MCF 10A (cell line): Measurements from ENCODE around the gene ASAP3. TPM values are rescaled to one million over a fixed set of nuclear protein-coding genes. Genes with fewer than 3 reads are reported as not detected.

Experiments used
- BruUV-seq: library from RNA; stranded (reverse); fragments of 400-500 nt; replicated peaks from 2 replicates; lab custom pipeline; 2021; lab: Mats Ljungman, UMichigan
- CTCF ChIA-PET: fragments of 300-600 bp; sonication (Branson Sonifier 250); formaldehyde crosslinking; extraction: SDS; loops from one replicate; lab custom pipeline; 2021; ENCODE audit warnings: antibody characterized with exemption, inconsistent platforms; lab: Yijun Ruan, JAX
- POLR2A ChIA-PET: fragments of 300-600, 350-650 bp; sonication (Branson Sonifier 250); formaldehyde crosslinking; extraction: SDS; loops from one replicate; lab custom pipeline; 2020; ENCODE audit warnings: antibody characterized with exemption, inconsistent platforms; lab: Yijun Ruan, JAX
- DNase-seq: peaks from one replicate; pipeline ENCODE4 v3.0.0-alpha.2; 2018; ENCODE audit not compliant: unreplicated experiment
- H3K27ac Mint-ChIP-seq: one replicate; pipeline ENCODE4 v1.8.0; 2022; ENCODE audit warnings: mild to moderate bottlenecking, low read depth, mixed read lengths; ENCODE audit not compliant: unreplicated experiment
- H3K27me3 Mint-ChIP-seq: one replicate; pipeline ENCODE4 v1.8.0; 2022; ENCODE audit warnings: mixed read lengths; ENCODE audit not compliant: insufficient read depth, unreplicated experiment
- H3K36me3 Mint-ChIP-seq: one replicate; pipeline ENCODE4 v1.8.0; 2022; ENCODE audit warnings: mild to moderate bottlenecking, moderate library complexity, mixed read lengths; ENCODE audit not compliant: insufficient read depth, unreplicated experiment
- H3K4me1 Mint-ChIP-seq: one replicate; pipeline ENCODE4 v1.8.0; 2022; ENCODE audit warnings: mixed read lengths; ENCODE audit not compliant: insufficient read depth, unreplicated experiment
- H3K4me3 Mint-ChIP-seq: one replicate; pipeline ENCODE4 v1.8.0; 2022; ENCODE audit warnings: mild to moderate bottlenecking, moderate library complexity, mixed read lengths; ENCODE audit not compliant: unreplicated experiment
- H3K9me3 Mint-ChIP-seq: one replicate; pipeline ENCODE4 v1.8.0; 2022; ENCODE audit warnings: mixed read lengths; ENCODE audit not compliant: unreplicated experiment
- intact Hi-C: fragments of 100-400 bp; cut with micrococcal nuclease; formaldehyde crosslinking; loops from 2 replicates; pipeline ENCODE4 v1.14.1; 2022
- total RNA-seq: library from RNA; stranded (reverse); gene quantifications from 2 replicates; pipeline ENCODE4 v1.2.3, GENCODE V29; 2022
- TF ChIP-seq, protein P1 (sequence below): fragments of 200-600 bp; IDR thresholded peaks from one replicate; pipeline ENCODE4 v1.8.0; 2022; ENCODE audit warnings: antibody characterized with exemption, mild to moderate bottlenecking; ENCODE audit not compliant: unreplicated experiment

ASAP3 gene
- total RNA-seq, 1 experiment from 2014 or later: 11.1 TPM

DNA sequence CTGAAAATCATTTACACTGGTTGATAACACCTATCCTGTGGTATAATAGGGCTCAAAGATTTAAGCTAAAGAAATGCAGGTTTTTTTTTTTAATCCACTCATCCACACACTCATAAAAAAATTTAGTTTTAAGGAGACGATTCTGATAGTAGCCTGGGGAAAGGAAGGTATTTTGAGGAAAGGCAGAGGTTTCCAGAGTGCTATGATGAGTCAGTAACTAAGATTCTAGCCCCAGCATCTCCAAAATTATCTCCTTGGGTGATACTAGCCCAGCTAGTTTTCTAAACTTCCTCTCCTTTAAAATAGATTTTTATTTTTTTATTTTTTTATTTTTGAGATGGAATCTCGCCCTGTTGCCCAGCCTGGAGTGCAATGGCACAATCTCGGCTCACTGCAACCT, 20.7 kb downstream of the ASAP3 start:
- no TSS peak for BruUV-seq
- ChIA-PET POLR2A (interaction anchor here (0.6 kb wide), 1 partner anchor 394 kb away, joined by 3 read pairs; no protein-coding TSS in a partner anchor), CTCF (interaction anchor here (0.6 kb wide), 1 partner anchor 24 kb away, joined by 3 read pairs; no protein-coding TSS in a partner anchor)
- no peaks in the 10 kb centered on the region for H3K9me3 Mint-ChIP-seq
- peaks cover 8% of the 10 kb centered on the region for H3K36me3 Mint-ChIP-seq
- no peak for DNase-seq
- no peaks in the 10 kb centered on the region for H3K27me3 Mint-ChIP-seq
- peaks cover 9% of the 10 kb centered on the region for H3K4me1 Mint-ChIP-seq
- no peak overlapping the region for H3K27ac Mint-ChIP-seq
- H3K4me3 Mint-ChIP-seq: no peak overlapping the region
- TF ChIP-seq, protein P1, sequence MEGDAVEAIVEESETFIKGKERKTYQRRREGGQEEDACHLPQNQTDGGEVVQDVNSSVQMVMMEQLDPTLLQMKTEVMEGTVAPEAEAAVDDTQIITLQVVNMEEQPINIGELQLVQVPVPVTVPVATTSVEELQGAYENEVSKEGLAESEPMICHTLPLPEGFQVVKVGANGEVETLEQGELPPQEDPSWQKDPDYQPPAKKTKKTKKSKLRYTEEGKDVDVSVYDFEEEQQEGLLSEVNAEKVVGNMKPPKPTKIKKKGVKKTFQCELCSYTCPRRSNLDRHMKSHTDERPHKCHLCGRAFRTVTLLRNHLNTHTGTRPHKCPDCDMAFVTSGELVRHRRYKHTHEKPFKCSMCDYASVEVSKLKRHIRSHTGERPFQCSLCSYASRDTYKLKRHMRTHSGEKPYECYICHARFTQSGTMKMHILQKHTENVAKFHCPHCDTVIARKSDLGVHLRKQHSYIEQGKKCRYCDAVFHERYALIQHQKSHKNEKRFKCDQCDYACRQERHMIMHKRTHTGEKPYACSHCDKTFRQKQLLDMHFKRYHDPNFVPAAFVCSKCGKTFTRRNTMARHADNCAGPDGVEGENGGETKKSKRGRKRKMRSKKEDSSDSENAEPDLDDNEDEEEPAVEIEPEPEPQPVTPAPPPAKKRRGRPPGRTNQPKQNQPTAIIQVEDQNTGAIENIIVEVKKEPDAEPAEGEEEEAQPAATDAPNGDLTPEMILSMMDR: no peak
- intact Hi-C loops: no loop called here

- TF ChIP-seq, protein P1: no peak
- intact Hi-C loops: no loop called here
- POLR2A ChIA-PET: interaction anchor here (0.6 kb wide), 1 partner anchor 394 kb away, joined by 3 read pairs; no protein-coding TSS in a partner anchor
- Mint-ChIP-seq H3K36me3 (peaks cover 8% of the 10 kb centered on the region), H3K4me1 (peaks cover 12% of the 10 kb centered on the region), H3K27me3 (no peaks in the 10 kb centered on the region), H3K27ac (peak overlapping the region; percentile 4), H3K4me3 (no peak overlapping the region), H3K9me3 (no peaks in the 10 kb centered on the region)
- CTCF ChIA-PET: interaction anchor here (0.6 to 1.4 kb wide), 2 partner anchors 23 to 35 kb away, joined by 3 to 6 read pairs; no protein-coding TSS in a partner anchor
- no peak for DNase-seq
- no TSS peak for BruUV-seq
Measured at GRCh38 chr1:23462766-23463165, 21.2 kb downstream of the ASAP3 start.

GRCh38 chr1:23461050-23461449, 22.9 kb downstream of the ASAP3 start:
- Mint-ChIP-seq H3K27ac (peak overlapping the region; percentile 18), H3K27me3 (no peaks in the 10 kb centered on the region), H3K36me3 (peaks cover 8% of the 10 kb centered on the region), H3K9me3 (no peaks in the 10 kb centered on the region), H3K4me1 (peaks cover 26% of the 10 kb centered on the region), H3K4me3 (no peak overlapping the region)
- CTCF ChIA-PET: interaction anchor here (1.0 to 1.8 kb wide), 2 partner anchors 10 to 78 kb away, joined by 4 to 6 read pairs; no protein-coding TSS in a partner anchor
- no TSS peak for BruUV-seq
- DNase-seq: no peak
- POLR2A ChIA-PET: interaction anchor here (0.6 to 1.8 kb wide), 4 partner anchors 12 to 116 kb away, joined by 3 to 9 read pairs (median 5); no protein-coding TSS in a partner anchor
- TF ChIP-seq, protein P1: no peak
- intact Hi-C loops: no loop called here

GRCh38 chr1:23460519-23460918, 23.5 kb downstream of the ASAP3 start:
- CTCF ChIA-PET: interaction anchor here (1.8 kb wide), 1 partner anchor 9 kb away, joined by 6 read pairs; no protein-coding TSS in a partner anchor
- H3K27ac Mint-ChIP-seq: peak overlapping the region; percentile 18

More at GRCh38 chr1:23460519-23460918, 23.5 kb downstream of the ASAP3 start:
- no TSS peak for BruUV-seq
- DNase-seq: peak; percentile 43
- Mint-ChIP-seq H3K4me1 (peaks cover 32% of the 10 kb centered on the region), H3K9me3 (no peaks in the 10 kb centered on the region), H3K4me3 (no peak overlapping the region), H3K36me3 (peaks cover 8% of the 10 kb centered on the region), H3K27me3 (no peaks in the 10 kb centered on the region)
- TF ChIP-seq, protein P1: no peak
- intact Hi-C loops: no loop called here
- POLR2A ChIA-PET: interaction anchor here (0.5 to 1.8 kb wide), 5 partner anchors 11 to 92 kb away, joined by 3 to 9 read pairs (median 4); no protein-coding TSS in a partner anchor
